ENCODE results near the gene TTLL11.

The TTLL11 gene

GRCh38 chr9:121871431-121872025 is 221.6 kb downstream of the TTLL11 start:
- TF ChIP-seq ZFX (IDR thresholded peaks at IDR 0.05) = no peak
- no peak for TF ChIP-seq CTCF (conservative IDR thresholded peaks at IDR 0.05)
- no peak overlapping the region for H3K27ac ChIP-seq

- TF ChIP-seq ZFX (IDR thresholded peaks at IDR 0.05) (no peak), CTCF (conservative IDR thresholded peaks at IDR 0.05) (no peak)
- H3K27ac ChIP-seq = no peak overlapping the region
Observed at GRCh38 chr9:121870271-121870670, 222.8 kb downstream of the TTLL11 start.

GRCh38 chr9:121868626-121869025 is 224.5 kb downstream of the TTLL11 start:
- no peak overlapping the region for H3K27ac ChIP-seq
- TF ChIP-seq ZFX (IDR thresholded peaks at IDR 0.05) (no peak), CTCF (conservative IDR thresholded peaks at IDR 0.05) (no peak)

GRCh38 chr9:121866927-121867326 is 226.2 kb downstream of the TTLL11 start:
- no peak for TF ChIP-seq ZFX (IDR thresholded peaks at IDR 0.05)
- TF ChIP-seq CTCF (conservative IDR thresholded peaks at IDR 0.05) = no peak
- H3K27ac ChIP-seq = no peak overlapping the region

GRCh38 chr9:121865884-121866283 is 227.2 kb downstream of the TTLL11 start:
- TF ChIP-seq ZFX (IDR thresholded peaks at IDR 0.05) (no peak), CTCF (conservative IDR thresholded peaks at IDR 0.05) (no peak)
- no peak overlapping the region for H3K27ac ChIP-seq

- no peak overlapping the region for H3K27ac ChIP-seq
- no peak for TF ChIP-seq CTCF (conservative IDR thresholded peaks at IDR 0.05)
- TF ChIP-seq ZFX (IDR thresholded peaks at IDR 0.05) = no peak
Observed at GRCh38 chr9:121865060-121865459, 228.0 kb downstream of the TTLL11 start.

- no peak overlapping the region for H3K27ac ChIP-seq
- TF ChIP-seq CTCF (conservative IDR thresholded peaks at IDR 0.05) (no peak), ZFX (IDR thresholded peaks at IDR 0.05) (no peak)
Observed at GRCh38 chr9:121863955-121864354, 229.2 kb downstream of the TTLL11 start.

Measured in C4-2B (cell line).